ENCODE data around the gene DEDD2.

DEDD2 gene

GRCh38 chr19:42248270-42249148 lies 31.0 kb upstream of the DEDD2 start:
- DNase-seq (ENCODE audit: low read depth) = no peak

GRCh38 chr19:42247640-42248199 lies 30.2 kb upstream of the DEDD2 start:
- no peak for DNase-seq (ENCODE audit: low read depth)

DNA sequence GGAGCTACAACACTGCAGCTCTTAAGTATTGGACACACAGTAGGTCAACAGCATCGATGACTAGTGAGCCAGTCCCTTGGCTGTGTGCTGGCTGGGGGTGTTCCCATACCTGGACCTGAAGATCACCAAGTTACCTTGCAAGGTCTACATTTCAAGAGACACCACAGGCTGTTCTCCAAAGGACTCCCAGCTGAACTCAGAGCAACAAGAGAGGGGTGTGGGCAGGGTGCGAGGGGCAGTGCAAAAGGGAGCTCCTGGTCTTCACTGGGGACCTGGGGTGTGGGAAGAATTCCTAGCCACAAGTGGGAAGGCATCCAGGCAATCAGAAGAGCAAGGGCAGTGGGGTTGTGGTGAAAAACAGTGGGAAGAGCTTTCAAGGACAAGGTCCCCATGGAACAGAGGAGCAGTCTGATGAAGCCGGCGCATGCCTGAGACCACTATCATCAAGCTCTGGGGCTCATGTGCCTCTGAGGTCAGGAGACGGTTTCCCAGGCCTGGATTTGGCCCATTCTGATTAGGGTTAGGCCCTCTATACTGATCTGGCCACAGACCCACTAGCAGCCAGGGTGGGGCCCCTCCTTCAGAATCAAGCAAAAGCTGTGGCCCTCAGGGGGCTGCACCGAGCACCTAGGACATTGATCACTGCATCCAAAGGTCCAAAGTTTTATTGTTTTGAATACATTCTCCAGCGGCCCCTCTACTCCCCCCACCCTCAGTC lies 29.6 kb upstream of the DEDD2 start:
- no peak for DNase-seq (ENCODE audit: low read depth)

DNA sequence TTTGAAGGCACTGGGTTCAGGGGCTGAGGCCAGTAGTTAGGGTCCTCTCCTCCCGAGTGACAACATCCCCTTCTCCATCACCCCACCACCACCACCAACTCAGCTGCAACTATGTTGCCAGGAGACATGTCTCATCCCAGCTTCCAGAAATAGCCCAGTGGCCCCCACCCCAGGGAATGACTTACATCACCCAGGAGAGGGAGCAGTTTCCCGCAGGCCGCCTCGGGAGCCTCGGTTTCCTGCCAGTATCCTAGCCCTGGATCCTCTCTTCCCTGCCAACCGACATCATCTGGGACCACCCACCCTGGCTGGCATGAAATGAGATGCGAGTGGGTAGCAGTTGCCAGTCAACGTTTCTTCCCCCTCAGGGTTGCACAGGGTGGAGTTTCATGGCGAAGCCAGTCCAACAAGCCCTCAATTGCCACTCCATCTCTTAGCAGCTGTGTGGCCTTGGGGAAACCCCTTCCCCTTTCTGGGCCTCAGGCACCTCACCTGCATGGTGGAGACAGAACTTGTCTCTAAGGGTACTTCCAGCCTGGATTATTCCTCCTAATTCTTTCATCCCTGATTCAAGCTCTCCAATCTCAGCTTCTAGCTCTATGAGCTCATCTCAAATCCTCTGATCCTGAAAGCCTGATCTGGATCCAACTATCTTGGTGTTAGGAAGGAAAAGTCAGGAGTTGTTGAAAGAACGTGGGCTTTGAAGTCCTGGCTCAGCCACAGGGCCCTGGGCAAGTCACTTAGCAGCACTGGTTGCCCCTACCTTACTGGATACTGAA lies 28.9 kb upstream of the DEDD2 start:
- no peak for DNase-seq (ENCODE audit: low read depth)

DNA sequence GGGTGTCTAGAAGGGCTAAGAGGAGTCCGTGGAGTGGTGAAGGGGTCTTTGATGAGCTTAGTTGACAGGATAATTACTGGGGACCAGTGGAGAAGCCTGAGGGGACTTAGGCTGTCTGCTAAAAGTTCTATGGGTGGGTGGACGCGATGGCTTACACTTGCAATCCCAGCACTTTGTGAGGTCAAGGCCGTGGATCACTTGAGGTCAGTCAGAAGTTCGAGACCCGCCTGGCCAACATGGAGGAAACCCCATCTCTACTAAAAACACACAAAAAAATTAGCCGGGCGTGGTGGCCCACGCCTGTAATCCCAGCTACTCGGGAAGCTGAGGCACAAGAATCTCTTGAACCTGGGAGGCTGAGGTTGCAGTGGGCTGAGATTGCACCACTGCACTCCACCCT lies 27.8 kb upstream of the DEDD2 start:
- no peak for DNase-seq (ENCODE audit: low read depth)

DNA sequence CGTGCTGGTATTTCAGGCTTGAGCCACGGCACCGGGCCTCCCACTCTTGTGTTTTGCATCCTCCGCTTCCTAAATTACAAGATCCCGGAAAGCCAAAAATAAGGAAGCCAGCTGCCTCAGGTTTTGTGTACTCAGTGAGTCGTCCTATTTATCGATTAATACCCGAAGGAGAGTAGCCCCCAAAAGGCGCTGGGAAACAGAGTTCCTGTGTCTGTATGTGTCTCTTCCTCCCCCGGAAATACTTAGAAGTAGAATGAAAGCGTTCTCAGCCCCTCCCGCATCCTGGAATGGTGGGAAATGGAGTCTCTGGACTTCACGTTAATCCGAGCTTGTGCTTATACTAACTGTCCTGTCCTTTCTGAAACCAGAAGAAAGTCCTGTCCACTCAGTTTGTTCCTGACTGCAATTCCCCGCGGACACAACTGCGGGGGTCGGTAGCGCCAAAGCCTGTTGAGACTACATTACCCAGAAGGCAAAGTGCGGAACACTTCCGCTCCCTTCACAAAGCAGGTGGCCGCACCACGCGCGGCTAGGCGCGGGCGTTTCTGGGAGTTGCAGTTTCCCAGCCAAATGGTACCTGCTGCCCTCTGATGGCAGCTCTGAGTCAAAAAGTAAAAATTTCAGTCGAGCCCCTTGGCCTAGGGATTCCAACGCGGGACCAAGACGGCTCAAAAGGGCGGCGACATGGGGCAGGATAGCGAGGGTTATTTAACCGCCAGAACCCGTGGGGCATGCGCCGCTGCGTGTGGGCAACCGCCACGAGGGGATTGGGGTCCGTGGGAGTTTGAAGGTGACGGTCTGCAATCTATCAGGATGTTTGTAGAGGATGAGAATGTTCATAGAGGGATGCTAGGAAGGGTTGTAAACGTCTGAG lies 27.1 kb upstream of the DEDD2 start:
- peak; percentile 90 for DNase-seq (ENCODE audit: low read depth)

- peak; percentile 94 for DNase-seq (ENCODE audit: low read depth)
Measured at GRCh38 chr19:42242512-42243409, 25.3 kb upstream of the DEDD2 start, which contains the start of gene GSK3A. GSK3A (minus strand) TSS chr19:42242602; CDS start chr19:42242465, 137 bp downstream.

GRCh38 chr19:42242069-42242511 lies 24.6 kb upstream of the DEDD2 start:
- no peak for DNase-seq (ENCODE audit: low read depth)

- no peak for DNase-seq (ENCODE audit: low read depth)
Measured at GRCh38 chr19:42241279-42241678, 23.8 kb upstream of the DEDD2 start.

DNA sequence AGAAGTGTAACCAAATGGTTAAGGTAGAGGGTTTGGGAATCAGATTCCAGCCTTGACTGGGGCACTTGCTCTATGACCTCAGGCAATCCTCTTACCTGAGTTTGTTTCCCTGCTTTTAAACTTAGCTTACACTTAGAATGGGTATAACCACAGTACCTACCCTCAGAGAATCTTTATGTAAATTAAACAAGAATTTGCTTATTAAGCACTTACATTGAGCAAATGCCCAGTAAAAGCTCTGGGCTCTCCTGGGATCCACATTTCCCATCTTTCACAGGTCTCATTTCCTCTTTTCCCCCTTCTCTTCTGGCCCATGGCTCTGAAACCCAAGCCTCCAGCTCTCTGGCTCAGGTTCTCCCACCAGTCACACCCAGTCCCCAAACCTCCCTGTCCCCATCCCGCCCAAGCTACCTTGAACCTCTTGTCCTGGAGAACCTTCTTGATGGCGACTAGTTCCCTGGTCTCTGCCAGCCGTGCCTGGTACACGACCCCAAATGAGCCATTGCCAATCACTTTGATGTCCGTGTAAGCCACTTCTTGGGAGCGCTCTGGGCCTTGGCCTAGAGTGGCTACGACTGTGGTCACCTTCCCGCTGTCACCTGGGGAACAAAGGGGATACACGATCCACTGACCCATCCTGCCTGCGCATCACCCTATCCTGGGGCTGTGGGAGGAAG lies 22.2 kb upstream of the DEDD2 start:
- no peak for DNase-seq (ENCODE audit: low read depth)

GRCh38 chr19:42235181-42235580 lies 17.7 kb upstream of the DEDD2 start:
- no peak for DNase-seq (ENCODE audit: low read depth)

DNA sequence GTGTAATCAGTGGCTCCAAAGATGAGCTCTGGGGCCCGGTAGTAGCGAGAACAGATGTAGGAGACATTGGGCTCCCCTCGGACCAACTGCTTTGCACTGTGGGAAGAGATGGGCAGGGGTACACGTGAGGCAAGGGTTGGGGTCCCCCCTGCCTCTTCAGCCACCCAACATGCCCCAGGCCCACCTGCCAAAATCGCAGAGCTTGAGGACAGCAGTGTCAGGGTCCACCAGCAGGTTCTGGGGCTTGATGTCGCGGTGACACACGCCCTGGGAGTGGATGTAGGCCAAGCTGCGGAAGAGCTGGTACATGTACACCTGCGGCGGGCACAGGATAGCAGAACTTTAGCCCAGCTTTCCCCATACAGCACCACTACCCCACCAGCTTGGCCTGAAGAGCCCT lies 16.9 kb upstream of the DEDD2 start:
- DNase-seq (ENCODE audit: low read depth) = no peak

DNA sequence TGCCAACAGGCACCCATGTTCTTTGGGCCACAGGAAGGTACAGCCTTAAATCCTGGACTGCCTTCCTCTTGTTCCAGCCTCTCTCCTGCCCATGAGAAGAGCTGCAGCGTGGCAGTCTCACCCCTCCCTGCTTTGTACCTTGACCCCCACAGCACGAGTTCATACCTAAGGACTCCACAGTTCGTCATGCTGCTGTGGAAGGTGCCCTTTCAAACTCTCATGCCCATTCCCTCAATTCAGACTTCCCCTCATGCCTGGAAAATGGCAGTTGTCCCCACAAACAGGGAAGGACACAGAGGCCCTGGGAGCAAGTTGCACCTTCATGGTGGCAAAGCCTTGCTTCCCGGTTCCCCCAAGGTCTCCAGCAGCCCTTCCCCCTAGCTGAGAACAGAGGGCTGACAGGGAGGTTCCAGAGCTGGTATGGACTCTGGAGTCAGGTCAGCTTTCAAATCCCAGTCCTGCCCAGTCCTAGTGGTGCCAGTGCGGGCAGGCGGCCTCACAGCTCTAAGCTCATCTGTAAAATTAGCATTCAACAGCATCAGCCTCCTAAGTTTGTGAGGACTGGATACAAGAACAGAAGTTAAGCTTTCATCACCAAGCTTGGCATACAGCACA lies 16.3 kb upstream of the DEDD2 start:
- no peak for DNase-seq (ENCODE audit: low read depth)

DNA sequence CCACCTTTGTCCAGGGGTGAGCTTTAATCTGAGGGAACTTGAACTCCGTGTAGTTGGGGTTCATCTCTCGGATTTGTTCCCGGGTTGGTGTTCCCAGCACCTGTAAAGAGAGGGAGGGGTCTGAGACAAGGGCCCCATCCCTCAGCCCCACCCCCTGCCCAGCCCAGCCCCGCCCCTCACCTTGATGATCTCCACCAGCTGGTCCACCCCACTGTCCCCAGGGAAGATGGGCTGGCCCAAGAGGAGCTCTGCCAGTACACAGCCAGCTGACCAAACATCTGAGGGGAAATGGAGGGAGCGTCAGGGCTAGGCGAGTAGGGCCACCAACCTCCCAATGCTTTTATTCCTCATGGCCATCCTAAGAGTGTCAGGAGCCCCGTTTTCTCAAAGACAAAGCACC lies 15.6 kb upstream of the DEDD2 start:
- DNase-seq (ENCODE audit: low read depth) = no peak

DNA sequence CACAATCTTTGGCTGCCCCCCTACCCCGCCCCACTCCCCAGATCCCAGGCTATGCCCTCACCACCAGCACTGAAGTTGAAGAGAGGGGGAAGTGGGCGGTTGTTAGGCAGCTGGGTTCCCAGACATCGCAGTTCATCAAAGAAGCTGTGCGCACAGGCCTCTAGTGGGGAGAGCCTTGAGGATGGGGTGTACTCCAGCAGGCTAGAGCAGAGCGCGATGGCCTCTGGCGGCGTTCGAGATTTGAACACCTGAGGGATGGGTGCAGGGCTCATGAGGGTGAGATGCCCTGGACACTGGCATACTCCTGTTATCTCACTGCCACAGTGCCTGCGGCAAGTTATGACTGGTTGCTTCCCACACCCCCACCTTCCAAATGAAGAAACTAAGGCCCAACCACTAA lies 15.0 kb upstream of the DEDD2 start:
- no peak for DNase-seq (ENCODE audit: low read depth)

- no peak for DNase-seq (ENCODE audit: low read depth)
Measured at GRCh38 chr19:42230571-42230970, 13.1 kb upstream of the DEDD2 start.

GRCh38 chr19:42229855-42230351 lies 12.4 kb upstream of the DEDD2 start:
- DNase-seq (ENCODE audit: low read depth) = no peak

DNA sequence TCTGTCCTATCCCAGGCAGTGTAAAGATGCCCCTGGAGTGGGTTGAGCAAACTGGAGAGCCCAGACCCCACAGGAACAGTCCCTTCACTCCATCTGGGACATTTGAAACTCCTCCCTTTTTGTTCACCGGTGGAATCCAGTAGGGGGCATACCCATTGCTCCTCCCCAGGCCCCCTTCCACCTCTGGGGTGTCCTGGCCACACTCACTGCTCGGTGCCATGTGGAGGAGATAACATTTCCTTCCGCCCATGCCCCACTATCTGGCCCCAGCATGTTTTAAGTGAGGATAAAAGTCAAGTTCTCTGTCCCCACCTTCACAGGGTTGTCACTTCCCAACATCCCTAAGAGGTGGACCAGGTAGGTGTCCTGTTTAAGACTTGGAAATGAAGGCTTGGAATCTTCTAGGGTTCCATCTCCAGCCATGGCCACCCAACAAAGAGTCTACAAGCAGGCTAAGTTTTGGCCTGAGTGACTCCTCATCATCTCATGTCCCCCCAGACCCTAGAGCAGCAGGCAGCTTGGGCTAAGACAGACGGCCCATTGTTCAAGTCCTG lies 11.9 kb upstream of the DEDD2 start:
- DNase-seq (ENCODE audit: low read depth) = no peak

- no peak for DNase-seq (ENCODE audit: low read depth)
Measured at GRCh38 chr19:42228641-42229040, 11.2 kb upstream of the DEDD2 start.
